K562 (cell line): Measurements from ENCODE around the gene ZNF343. TPM values are rescaled to one million over a fixed set of nuclear protein-coding genes. Genes with fewer than 3 reads are reported as not detected.

Experiments
- ATAC-seq: fragments of 200-7000 bp; cut with Tn5 transposase; 3 replicates; pipeline ENCODE4 v1.9.1; 2020; ENCODE audit warnings: moderate library complexity
- BruUV-seq: library from RNA; stranded (reverse); fragments of 400-500 nt; replicated peaks from 2 replicates; lab custom pipeline; 2021; lab: Mats Ljungman, UMichigan
- CTCF ChIA-PET: fragments of 300-600 bp; formaldehyde crosslinking; extraction: SDS; loops from one replicate; lab custom pipeline; 2021; ENCODE audit warnings: low intra/inter-chr PET ratio; lab: Yijun Ruan, JAX
- POLR2A ChIA-PET: fragments of 300-600, 350-650 bp; sonication (Branson Sonifier 250); formaldehyde crosslinking; extraction: SDS; loops from one replicate; lab custom pipeline; 2021; ENCODE audit warnings: antibody characterized with exemption, inconsistent platforms; lab: Yijun Ruan, JAX
- DNase-seq, 4 experiments: peaks; one replicate each; pipeline versions ENCODE4 v3.0.0 to v3.0.0-alpha.2; 2011 to 2018; ENCODE audit warnings: low spot score in 3 of 4, mixed read lengths in 3 of 4; ENCODE audit errors: extremely low read depth in 1 of 4
- FAIRE-seq: peaks from 2 replicates; lab custom pipeline; 2011; peaks lifted over from hg19 to GRCh38; lab: Jason Lieb, UNC
- H2AFZ ChIP-seq: 2 replicates; pipeline ENCODE4 v1.6.0; 2011; ENCODE audit warnings: low read depth, low read length, control low read depth, inconsistent platforms
- H3K27ac ChIP-seq: fragments of 200-600 bp; 3 replicates; pipeline ENCODE4 v1.8.0; 2011; ENCODE audit warnings: low read depth, mild to moderate bottlenecking, control low read depth, inconsistent platforms, low read length, moderate library complexity, mixed read lengths; ENCODE audit errors: extremely low read depth
- H3K27me3 ChIP-seq, 2 experiments: fragments of 300-600 bp in 1 of 2; 2 replicates in 1 of 2; 3 replicates in 1 of 2; pipeline versions ENCODE4 v1.6.0 to v1.8.0; 2011; ENCODE audit warnings: inconsistent platforms in 2 of 2, low read length in 2 of 2, mild to moderate bottlenecking in 1 of 2, mixed read lengths in 1 of 2, moderate library complexity in 1 of 2; ENCODE audit not compliant: control insufficient read depth in 2 of 2, insufficient read depth in 2 of 2
- H3K36me3 ChIP-seq: fragments of 300-600 bp; 3 replicates; pipeline ENCODE4 v1.8.0; 2011; ENCODE audit warnings: mild to moderate bottlenecking, low read length, inconsistent platforms; ENCODE audit not compliant: control insufficient read depth, insufficient read depth
- H3K4me1 ChIP-seq, 2 experiments: fragments of 200-600 bp in 1 of 2; replicated peaks in 1 of 2; 2 replicates in 1 of 2; 3 replicates in 1 of 2; pipeline versions ENCODE4 v1.5.1 to v1.8.0; 2011; ENCODE audit warnings: inconsistent platforms in 2 of 2, low read length in 2 of 2, mild to moderate bottlenecking in 1 of 2, mixed read lengths in 1 of 2, moderate library complexity in 1 of 2; ENCODE audit not compliant: control insufficient read depth in 2 of 2, insufficient read depth in 2 of 2
- H3K4me2 ChIP-seq: 2 replicates; pipeline ENCODE4 v1.6.1; 2011; ENCODE audit warnings: low read length, control low read depth, inconsistent platforms, mixed read lengths; ENCODE audit not compliant: insufficient read depth
- H3K4me3 ChIP-seq: fragments of 200-600 bp; sonication (generic), shearing (Covaris generic); 2 replicates; pipeline ENCODE4 v1.5.1; 2016; ENCODE audit warnings: control low read depth, inconsistent platforms
- H3K79me2 ChIP-seq: fragments of 200-600 bp; 3 replicates; pipeline ENCODE4 v1.8.0; 2011; ENCODE audit warnings: low read length, inconsistent platforms; ENCODE audit not compliant: control insufficient read depth, insufficient read depth
- H3K9ac ChIP-seq, 2 experiments: 2 replicates each; pipeline versions ENCODE4 v1.6.0 to v1.6.1; 2011; ENCODE audit warnings: low read depth in 2 of 2, low read length in 2 of 2, control low read depth in 1 of 2, inconsistent platforms in 1 of 2, mild to moderate bottlenecking in 1 of 2, mixed read lengths in 1 of 2; ENCODE audit not compliant: insufficient read depth in 1 of 2
- H3K9me1 ChIP-seq: one replicate; pipeline ENCODE4 v1.6.0; 2011; ENCODE audit warnings: inconsistent platforms, mild to moderate bottlenecking, low read length, moderate library complexity; ENCODE audit not compliant: control insufficient read depth, insufficient read depth
- H3K9me3 ChIP-seq: replicated peaks from 2 replicates; pipeline ENCODE4 v1.5.1; 2011; ENCODE audit warnings: low read depth, low read length, inconsistent platforms; ENCODE audit not compliant: control insufficient read depth, insufficient read depth
- H4K20me1 ChIP-seq: replicated peaks from 2 replicates; pipeline ENCODE4 v1.6.1; 2011; ENCODE audit warnings: low read length, inconsistent platforms, mixed read lengths; ENCODE audit not compliant: control insufficient read depth, insufficient read depth
- CCNT2 ChIP-seq: IDR thresholded peaks from 2 replicates; pipeline ENCODE4 v1.6.1; 2011; ENCODE audit warnings: borderline replicate concordance, low read depth, mild to moderate bottlenecking, moderate library complexity, mixed read lengths, low read length; ENCODE audit not compliant: insufficient read length; ENCODE audit errors: extremely low read depth
- EZH2 ChIP-seq: IDR thresholded peaks from 2 replicates; pipeline ENCODE4 v1.6.1; 2012; ENCODE audit warnings: low read depth, mild to moderate bottlenecking, inconsistent platforms, low read length, borderline replicate concordance
- KDM4B ChIP-seq, 2 experiments: fragments of 450-650 bp in 1 of 2; sonication (generic) in 1 of 2; IDR thresholded peaks; 2 replicates each; pipeline ENCODE4 v1.6.1; 2016 to 2017; ENCODE audit warnings: borderline replicate concordance in 2 of 2, antibody characterized with exemption in 1 of 2, low read depth in 1 of 2, mild to moderate bottlenecking in 1 of 2
- POLR2AphosphoS5 ChIP-seq: IDR thresholded peaks from 2 replicates; pipeline ENCODE4 v1.6.1; 2011; ENCODE audit warnings: mild to moderate bottlenecking, low read depth, low read length, moderate library complexity; ENCODE audit not compliant: control insufficient read depth, insufficient read depth
- U2AF1 ChIP-seq: fragments of 200-400 bp; formaldehyde crosslinking; optimal IDR thresholded peaks from 2 replicates; pipeline ENCODE3; 2017; ENCODE audit warnings: mild to moderate bottlenecking, low read depth, low read length, moderate library complexity
- ZNF197 ChIP-seq: fragments of 200-800 bp; sonication (Bioruptor generic); IDR thresholded peaks from 2 replicates; pipeline ENCODE4 v1.6.1; 2016; ENCODE audit warnings: low read depth, missing genetic modification characterization, missing compliant biosample characterization
- ZNF766 ChIP-seq: fragments of 200-800 bp; sonication (Bioruptor generic); conservative IDR thresholded peaks from 2 replicates; pipeline ENCODE4 v1.6.1; 2016; ENCODE audit warnings: missing genetic modification characterization, missing compliant biosample characterization
- WGBS: fragments of 100-300 bp; shearing (Covaris generic); methylation state at CpG from one replicate; pipeline ENCODE4 v1.1.6; 2016; ENCODE audit warnings: low coverage, mixed read lengths; ENCODE audit not compliant: insufficient coverage; ENCODE audit errors: missing lambda C conversion rate; 5-methylcytosine and 5-hydroxymethylcytosine counted together
- in situ Hi-C: fragments of 300-500 bp; cut with MboI; formaldehyde crosslinking; loops from 4 replicates; pipeline ENCODE4 v1.15.0; 2018; ENCODE audit warnings: inconsistent platforms, mixed read lengths
- intact Hi-C: fragments of 100-400 bp; cut with micrococcal nuclease; formaldehyde crosslinking; loops from 2 replicates; pipeline ENCODE4 v1.14.2; 2022
- polyA plus RNA-seq, 8 experiments: library from polyadenylated mRNA; depleted of rRNA in 4 of 8; stranded (reverse) in 5 of 8; unstranded in 3 of 8; fragments of >200 nt; fragmentation: Nextera tagmentation in 2 of 8; fragmentation: Illumina TruSeq in 1 of 8; extraction: Ambion mirVana in 2 of 8; extraction: Trizol in 1 of 8; gene quantifications; 2 replicates each; pipeline versions ENCODE4 v1.2.1 to v1.2.3, GENCODE V29; 2011 to 2014; ENCODE audit warnings: inconsistent platforms in 1 of 8, missing spikeins in 1 of 8
- total RNA-seq, 7 experiments: library from RNA; depleted of rRNA in 6 of 7; stranded (reverse); fragments of >200 nt in 6 of 7; fragmentation: Illumina TruSeq in 2 of 7; extraction: Trizol in 2 of 7; gene quantifications; 2 replicates each; pipeline versions ENCODE4 v1.2.1 to v1.2.3, GENCODE V29; 2011 to 2021; ENCODE audit warnings: low replicate concordance in 1 of 7
- TF ChIP-seq, protein P1 (sequence below), 2 experiments: fragments of 450-650 bp; formaldehyde crosslinking in 1 of 2; IDR thresholded peaks; 2 replicates each; pipeline versions ENCODE4 v1.4.0 to v1.6.1; 2014 to 2020; ENCODE audit warnings: mild to moderate bottlenecking in 2 of 2, borderline replicate concordance in 1 of 2, low read depth in 1 of 2
- TF ChIP-seq, protein P2 (sequence below), 2 experiments: fragments of 450-650 bp; conservative IDR thresholded peaks; 2 replicates each; pipeline ENCODE4 v1.6.1; 2017; ENCODE audit warnings: mild to moderate bottlenecking in 2 of 2, moderate library complexity in 2 of 2
- TF ChIP-seq, protein P3 (sequence below): IDR thresholded peaks from 2 replicates; pipeline ENCODE4 v1.6.1; 2014; ENCODE audit warnings: antibody characterized with exemption

ZNF343 gene
- total and polyA plus RNA-seq, 9 of the 15 experiments (the other 6 are each of a cell fraction or from before 2014, with no cell fraction given), result 1.4 to 9.8 (median 6.4) TPM

DNA sequence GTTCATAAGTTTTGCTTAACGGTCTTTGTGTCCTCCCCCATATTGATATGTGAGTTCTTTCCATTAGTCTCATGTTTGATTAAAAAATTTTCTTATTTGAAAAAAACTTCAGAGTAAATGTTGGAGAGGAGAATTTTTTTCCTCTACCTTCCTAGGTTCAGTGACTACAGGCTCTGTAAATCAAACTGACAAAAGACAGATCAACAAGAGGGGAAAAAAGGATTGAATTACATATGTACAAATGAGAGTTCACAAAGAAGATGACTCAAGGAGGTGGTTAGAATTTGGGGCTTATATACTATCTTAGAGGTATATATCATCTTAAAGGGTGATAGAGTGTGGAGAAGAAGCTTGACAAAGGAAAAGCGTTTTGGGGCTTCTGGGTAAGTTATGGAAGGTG, 33.2 kb upstream of the ZNF343 start:
- BruUV-seq, result no TSS peak
- DNase-seq, result no peak
- no peak overlapping the region for H3K9ac ChIP-seq
- H2AFZ ChIP-seq, result no peak overlapping the region
- ChIA-PET CTCF (no interaction called here), POLR2A (no interaction called here)
- H3K4me2 ChIP-seq, result no peak overlapping the region
- 0% methylated on average over 2 of the region's 2 CpGs for WGBS
- no peaks in the 10 kb centered on the region for H3K79me2 ChIP-seq
- FAIRE-seq, result no peak
- intact Hi-C loops, result no loop called here
- no peak overlapping the region for H3K4me3 ChIP-seq
- in situ Hi-C loops, result no loop called here
- no peak overlapping the region for H3K27ac ChIP-seq
- peaks cover 16 to 34% of the 10 kb centered on the region in 2 experiments for H3K27me3 ChIP-seq
- no peaks in the 10 kb centered on the region for H3K36me3 ChIP-seq
- H4K20me1 ChIP-seq, result no peaks in the 10 kb centered on the region
- ATAC-seq, result no peak
- no peaks in the 10 kb centered on the region for H3K9me3 ChIP-seq
- H3K4me1 ChIP-seq, result no peaks in the 10 kb centered on the region; a peak in 1 of 5 replicates
- no peaks in the 10 kb centered on the region for H3K9me1 ChIP-seq
- TF ChIP-seq, protein P1, sequence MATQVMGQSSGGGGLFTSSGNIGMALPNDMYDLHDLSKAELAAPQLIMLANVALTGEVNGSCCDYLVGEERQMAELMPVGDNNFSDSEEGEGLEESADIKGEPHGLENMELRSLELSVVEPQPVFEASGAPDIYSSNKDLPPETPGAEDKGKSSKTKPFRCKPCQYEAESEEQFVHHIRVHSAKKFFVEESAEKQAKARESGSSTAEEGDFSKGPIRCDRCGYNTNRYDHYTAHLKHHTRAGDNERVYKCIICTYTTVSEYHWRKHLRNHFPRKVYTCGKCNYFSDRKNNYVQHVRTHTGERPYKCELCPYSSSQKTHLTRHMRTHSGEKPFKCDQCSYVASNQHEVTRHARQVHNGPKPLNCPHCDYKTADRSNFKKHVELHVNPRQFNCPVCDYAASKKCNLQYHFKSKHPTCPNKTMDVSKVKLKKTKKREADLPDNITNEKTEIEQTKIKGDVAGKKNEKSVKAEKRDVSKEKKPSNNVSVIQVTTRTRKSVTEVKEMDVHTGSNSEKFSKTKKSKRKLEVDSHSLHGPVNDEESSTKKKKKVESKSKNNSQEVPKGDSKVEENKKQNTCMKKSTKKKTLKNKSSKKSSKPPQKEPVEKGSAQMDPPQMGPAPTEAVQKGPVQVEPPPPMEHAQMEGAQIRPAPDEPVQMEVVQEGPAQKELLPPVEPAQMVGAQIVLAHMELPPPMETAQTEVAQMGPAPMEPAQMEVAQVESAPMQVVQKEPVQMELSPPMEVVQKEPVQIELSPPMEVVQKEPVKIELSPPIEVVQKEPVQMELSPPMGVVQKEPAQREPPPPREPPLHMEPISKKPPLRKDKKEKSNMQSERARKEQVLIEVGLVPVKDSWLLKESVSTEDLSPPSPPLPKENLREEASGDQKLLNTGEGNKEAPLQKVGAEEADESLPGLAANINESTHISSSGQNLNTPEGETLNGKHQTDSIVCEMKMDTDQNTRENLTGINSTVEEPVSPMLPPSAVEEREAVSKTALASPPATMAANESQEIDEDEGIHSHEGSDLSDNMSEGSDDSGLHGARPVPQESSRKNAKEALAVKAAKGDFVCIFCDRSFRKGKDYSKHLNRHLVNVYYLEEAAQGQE (IDR thresholded peaks at IDR 0.05; ENCODE audit: borderline replicate concordance), result no peak
- TF ChIP-seq, protein P1 (CRISPR knock-in tag; IDR thresholded peaks at IDR 0.05; ENCODE audit: low read depth), result no peak
- no peak for TF ChIP-seq KDM4B (IDR thresholded peaks at IDR 0.05; ENCODE audit: borderline replicate concordance in 2 of 2, low read depth in 1 of 2)
- no peak for TF ChIP-seq POLR2AphosphoS5
- no peak for TF ChIP-seq CCNT2
- TF ChIP-seq ZNF766 (CRISPR knock-in tag), result no peak
- TF ChIP-seq ZNF197 (CRISPR knock-in tag), result no peak
- TF ChIP-seq, protein P2, sequence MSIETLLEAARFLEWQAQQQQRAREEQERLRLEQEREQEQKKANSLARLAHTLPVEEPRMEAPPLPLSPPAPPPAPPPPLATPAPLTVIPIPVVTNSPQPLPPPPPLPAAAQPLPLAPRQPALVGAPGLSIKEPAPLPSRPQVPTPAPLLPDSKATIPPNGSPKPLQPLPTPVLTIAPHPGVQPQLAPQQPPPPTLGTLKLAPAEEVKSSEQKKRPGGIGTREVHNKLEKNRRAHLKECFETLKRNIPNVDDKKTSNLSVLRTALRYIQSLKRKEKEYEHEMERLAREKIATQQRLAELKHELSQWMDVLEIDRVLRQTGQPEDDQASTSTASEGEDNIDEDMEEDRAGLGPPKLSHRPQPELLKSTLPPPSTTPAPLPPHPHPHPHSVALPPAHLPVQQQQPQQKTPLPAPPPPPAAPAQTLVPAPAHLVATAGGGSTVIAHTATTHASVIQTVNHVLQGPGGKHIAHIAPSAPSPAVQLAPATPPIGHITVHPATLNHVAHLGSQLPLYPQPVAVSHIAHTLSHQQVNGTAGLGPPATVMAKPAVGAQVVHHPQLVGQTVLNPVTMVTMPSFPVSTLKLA (conservative IDR thresholded peaks at IDR 0.05), result no peak
- TF ChIP-seq, protein P3, sequence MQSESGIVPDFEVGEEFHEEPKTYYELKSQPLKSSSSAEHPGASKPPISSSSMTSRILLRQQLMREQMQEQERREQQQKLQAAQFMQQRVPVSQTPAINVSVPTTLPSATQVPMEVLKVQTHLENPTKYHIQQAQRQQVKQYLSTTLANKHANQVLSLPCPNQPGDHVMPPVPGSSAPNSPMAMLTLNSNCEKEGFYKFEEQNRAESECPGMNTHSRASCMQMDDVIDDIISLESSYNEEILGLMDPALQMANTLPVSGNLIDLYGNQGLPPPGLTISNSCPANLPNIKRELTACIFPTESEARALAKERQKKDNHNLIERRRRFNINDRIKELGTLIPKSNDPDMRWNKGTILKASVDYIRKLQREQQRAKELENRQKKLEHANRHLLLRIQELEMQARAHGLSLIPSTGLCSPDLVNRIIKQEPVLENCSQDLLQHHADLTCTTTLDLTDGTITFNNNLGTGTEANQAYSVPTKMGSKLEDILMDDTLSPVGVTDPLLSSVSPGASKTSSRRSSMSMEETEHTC, result no peak
- no peak for TF ChIP-seq U2AF1
- TF ChIP-seq EZH2, result no peak
